Upper lobe of left lung (tissue), 6 donors: ENCODE results near the gene ZCRB1. TPM values are rescaled to one million over a fixed set of nuclear protein-coding genes. Genes with fewer than 3 reads are reported as not detected.

ENCODE experiments used
- ATAC-seq, 2 donors: fragments of 200-7000 bp; cut with Tn5 transposase; one replicate each; pipeline ENCODE4 v1.9.1; 2022; ENCODE audit warnings: mild to moderate bottlenecking in 2 of 2, moderate library complexity in 2 of 2; ENCODE audit not compliant: low FRiP score in 2 of 2
- DNase-seq, 2 donors: peaks; one replicate each; pipeline ENCODE4 v3.0.0-alpha.2; 2019 to 2020
- H3K27ac ChIP-seq, 4 donors: fragments of 200-600 bp; sonication (generic); one replicate each; pipeline ENCODE4 v1.5.1; 2016 to 2019
- H3K27me3 ChIP-seq, 4 donors: fragments of 200-600 bp; sonication (generic); one replicate each; pipeline ENCODE4 v1.5.1; 2017 to 2019
- H3K36me3 ChIP-seq, 4 donors: fragments of 200-600 bp; sonication (generic); one replicate each; pipeline ENCODE4 v1.5.1; 2016 to 2019
- H3K4me1 ChIP-seq, 4 donors: fragments of 200-600 bp; sonication (generic); one replicate each; pipeline ENCODE4 v1.5.1; 2018 to 2019
- H3K4me3 ChIP-seq, 4 donors: fragments of 200-600 bp; sonication (generic); one replicate each; pipeline ENCODE4 v1.5.1; 2017 to 2019; ENCODE audit warnings: mild to moderate bottlenecking in 2 of 4, moderate library complexity in 1 of 4
- H3K9me3 ChIP-seq, 4 donors: fragments of 200-600 bp; sonication (generic); one replicate each; pipeline ENCODE4 v1.5.1; 2018 to 2019
- CTCF ChIP-seq, 6 experiments: fragments of 450-650 bp in 4 of 6; fragments of 200-600 bp in 2 of 6; sonication (generic) in 2 of 6; IDR thresholded peaks; one replicate each; pipeline ENCODE4 v1.5.1; 2016 to 2019; ENCODE audit warnings: antibody characterized with exemption in 6 of 6
- EP300 ChIP-seq, 4 donors: sonication (generic); formaldehyde crosslinking; IDR thresholded peaks; one replicate each; pipeline ENCODE4 v1.5.1; 2017; ENCODE audit warnings: antibody characterized with exemption in 4 of 4, control low read depth in 2 of 4
- POLR2A ChIP-seq, 4 donors: fragments of 450-650 bp; IDR thresholded peaks; one replicate each; pipeline ENCODE4 v1.5.1; 2016 to 2017; ENCODE audit warnings: antibody characterized with exemption in 4 of 4, mild to moderate bottlenecking in 2 of 4
- POLR2AphosphoS5 ChIP-seq, 2 donors: sonication (generic); formaldehyde crosslinking; IDR thresholded peaks; one replicate each; pipeline ENCODE4 v1.5.1; 2017; ENCODE audit warnings: antibody characterized with exemption in 2 of 2
- WGBS, 2 donors: methylation state at CpG; one replicate each; pipeline ENCODE4 v1.1.5; 2017 to 2018; 5-methylcytosine and 5-hydroxymethylcytosine counted together
- total RNA-seq, 6 donors: library from RNA; depleted of rRNA in 4 of 6; stranded (reverse); fragments of >200 nt in 4 of 6; gene quantifications; one replicate each; pipeline versions ENCODE4 v1.1.0 to v1.2.1, GENCODE V29; 2016 to 2021
- donor health status: DM: no; HTN: no; CAD: no; lungs with moderate emphysema.
- donor health status: DM: no; HTN: yes; CAD: no; lungs with severe emphysema.

The ZCRB1 gene
- total RNA-seq, 6 donors from 2014 or later: 18.5 to 46.8 (median 36.8) TPM

- 53 to 71% methylated on average over 3 of the region's 3 CpGs for WGBS, 2 donors
- no peaks in the 10 kb centered on the region for H3K9me3 ChIP-seq
- TF ChIP-seq POLR2AphosphoS5 (IDR thresholded peaks at IDR 0.05): no peak
- no peak for TF ChIP-seq EP300 (IDR thresholded peaks at IDR 0.05)
- H3K27ac ChIP-seq: no peak overlapping the region
- H3K4me1 ChIP-seq: no peaks in the 10 kb centered on the region
- H3K36me3 ChIP-seq: no peaks in the 10 kb centered on the region
- DNase-seq (no peak), ATAC-seq (no peak)
- no peak overlapping the region for H3K4me3 ChIP-seq
- H3K27me3 ChIP-seq: no peaks in the 10 kb centered on the region
Measured at GRCh38 chr12:42281278-42281677, 44.6 kb downstream of the ZCRB1 start.

GRCh38 chr12:42278128-42278510, 47.8 kb downstream of the ZCRB1 start:
- ATAC-seq (no peak), DNase-seq (no peak)
- Histone ChIP-seq H3K4me3 (no peak overlapping the region), H3K4me1 (no peaks in the 10 kb centered on the region), H3K27ac (no peak overlapping the region), H3K27me3 (no peaks in the 10 kb centered on the region), H3K36me3 (no peaks in the 10 kb centered on the region), H3K9me3 (no peaks in the 10 kb centered on the region)
- TF ChIP-seq POLR2AphosphoS5 (IDR thresholded peaks at IDR 0.05): no peak
- TF ChIP-seq CTCF (IDR thresholded peaks at IDR 0.05): no peak
- no peak for TF ChIP-seq POLR2A (IDR thresholded peaks at IDR 0.05)
- TF ChIP-seq EP300 (IDR thresholded peaks at IDR 0.05): no peak

GRCh38 chr12:42277396-42278127, 48.3 kb downstream of the ZCRB1 start:
- no peak overlapping the region for H3K4me3 ChIP-seq
- H3K36me3 ChIP-seq: no peaks in the 10 kb centered on the region
- H3K27me3 ChIP-seq: no peaks in the 10 kb centered on the region
- H3K9me3 ChIP-seq: no peaks in the 10 kb centered on the region
- H3K27ac ChIP-seq: no peak overlapping the region
- no peak for ATAC-seq
- TF ChIP-seq POLR2AphosphoS5 (IDR thresholded peaks at IDR 0.05) (no peak), CTCF (IDR thresholded peaks at IDR 0.05) (no peak), EP300 (IDR thresholded peaks at IDR 0.05) (no peak), POLR2A (IDR thresholded peaks at IDR 0.05) (no peak)
- H3K4me1 ChIP-seq: no peaks in the 10 kb centered on the region
- DNase-seq: no peak
- WGBS, 2 donors: 84 to 91% methylated on average over 6 of the region's 6 CpGs

- no peak overlapping the region for H3K27ac ChIP-seq
- no peak for DNase-seq
- no peaks in the 10 kb centered on the region for H3K27me3 ChIP-seq
- H3K9me3 ChIP-seq: no peaks in the 10 kb centered on the region
- no peak overlapping the region for H3K4me3 ChIP-seq
- H3K4me1 ChIP-seq: no peaks in the 10 kb centered on the region
- 88 to 92% methylated on average over 4 of the region's 4 CpGs for WGBS, 2 donors
- no peak for ATAC-seq
- TF ChIP-seq POLR2A (IDR thresholded peaks at IDR 0.05) (no peak), EP300 (IDR thresholded peaks at IDR 0.05) (no peak), POLR2AphosphoS5 (IDR thresholded peaks at IDR 0.05) (no peak), CTCF (IDR thresholded peaks at IDR 0.05) (no peak)
- no peaks in the 10 kb centered on the region for H3K36me3 ChIP-seq
Measured at GRCh38 chr12:42275499-42275898, 50.4 kb downstream of the ZCRB1 start.

GRCh38 chr12:42273706-42274105, 52.2 kb downstream of the ZCRB1 start:
- no peak overlapping the region for H3K4me3 ChIP-seq
- no peaks in the 10 kb centered on the region for H3K27me3 ChIP-seq
- DNase-seq (peak in 1 of 2 donors; percentile 77), ATAC-seq (no peak)
- no peaks in the 10 kb centered on the region for H3K9me3 ChIP-seq
- WGBS, 2 donors: 93 to 96% methylated on average over 13 to 15 of the region's 21 CpGs
- no peaks in the 10 kb centered on the region for H3K4me1 ChIP-seq
- no peaks in the 10 kb centered on the region for H3K36me3 ChIP-seq
- TF ChIP-seq POLR2AphosphoS5 (IDR thresholded peaks at IDR 0.05) (no peak), CTCF (IDR thresholded peaks at IDR 0.05) (no peak), POLR2A (IDR thresholded peaks at IDR 0.05) (no peak), EP300 (IDR thresholded peaks at IDR 0.05) (no peak)
- H3K27ac ChIP-seq: no peak overlapping the region
